ENCODE data around the gene CABCOCO1. TPM values are rescaled to one million over a fixed set of nuclear protein-coding genes. Genes with fewer than 3 reads are reported as not detected.

CABCOCO1 gene
- total RNA-seq, 2 donors from 2014 or later, result 1.0 to 1.1 TPM

- no peaks in the 10 kb centered on the region for H3K27me3 ChIP-seq (ENCODE audit: control insufficient read depth, insufficient read depth, low read length, poor library complexity, severe bottlenecking)
- no peaks in the 10 kb centered on the region for H3K36me3 Mint-ChIP-seq (ENCODE audit: low read depth)
- no peaks in the 10 kb centered on the region for H3K9me3 ChIP-seq (ENCODE audit: control insufficient read depth, low read length)
- H3K27ac Mint-ChIP-seq, result no peak overlapping the region
- WGBS, 2 experiments (ENCODE audit: insufficient coverage in 1 of 2, insufficient read length in 1 of 2), result 82 to 86% methylated on average over 2 of the region's 2 CpGs
- H3K4me3 ChIP-seq (ENCODE audit: low read length), result no peak overlapping the region
- peaks cover 2% of the 10 kb centered on the region for H3K4me1 Mint-ChIP-seq
- DNase-seq, result no peak
- no peak overlapping the region for H3K4me3 Mint-ChIP-seq
- no peak for TF ChIP-seq CTCF (conservative IDR thresholded peaks at IDR 0.05)
- H3K27me3 Mint-ChIP-seq (ENCODE audit: insufficient read depth), result no peaks in the 10 kb centered on the region
- no peak overlapping the region for H3K9ac ChIP-seq (ENCODE audit: extremely low read depth, low read length, poor library complexity, severe bottlenecking)
- H3K36me3 ChIP-seq (ENCODE audit: control insufficient read depth, insufficient read depth, low read length), result no peaks in the 10 kb centered on the region
- H3K9me3 Mint-ChIP-seq, result no peaks in the 10 kb centered on the region
- no peaks in the 10 kb centered on the region for H3K4me1 ChIP-seq (ENCODE audit: control insufficient read depth, insufficient read depth, low read length)
- no peak overlapping the region for H3K27ac ChIP-seq (ENCODE audit: low read depth, low read length)
Observed at GRCh38 chr10:61795147-61795546, 132.4 kb downstream of the CABCOCO1 start.

GRCh38 chr10:61795551-61795950, 132.8 kb downstream of the CABCOCO1 start:
- H3K4me3 ChIP-seq (ENCODE audit: low read length), result no peak overlapping the region
- Mint-ChIP-seq H3K27ac (no peak overlapping the region), H3K9me3 (no peaks in the 10 kb centered on the region), H3K4me3 (no peak overlapping the region), H3K36me3 (ENCODE audit: low read depth) (no peaks in the 10 kb centered on the region), H3K4me1 (peaks cover 2% of the 10 kb centered on the region), H3K27me3 (ENCODE audit: insufficient read depth) (no peaks in the 10 kb centered on the region)
- H3K27ac ChIP-seq (ENCODE audit: low read depth, low read length), result no peak overlapping the region
- no peaks in the 10 kb centered on the region for H3K4me1 ChIP-seq (ENCODE audit: control insufficient read depth, insufficient read depth, low read length)
- H3K9ac ChIP-seq (ENCODE audit: extremely low read depth, low read length, poor library complexity, severe bottlenecking), result no peak overlapping the region
- 53 to 72% methylated on average over 2 to 3 of the region's 3 CpGs for WGBS, 2 experiments (ENCODE audit: insufficient coverage in 1 of 2, insufficient read length in 1 of 2)
- peak; percentile 66 for TF ChIP-seq CTCF (conservative IDR thresholded peaks at IDR 0.05)
- no peaks in the 10 kb centered on the region for H3K9me3 ChIP-seq (ENCODE audit: control insufficient read depth, low read length)
- no peaks in the 10 kb centered on the region for H3K36me3 ChIP-seq (ENCODE audit: control insufficient read depth, insufficient read depth, low read length)
- no peaks in the 10 kb centered on the region for H3K27me3 ChIP-seq (ENCODE audit: control insufficient read depth, insufficient read depth, low read length, poor library complexity, severe bottlenecking)
- DNase-seq, result peak; percentile 57

- Histone ChIP-seq H3K4me3 (ENCODE audit: low read length) (no peak overlapping the region), H3K4me1 (ENCODE audit: control insufficient read depth, insufficient read depth, low read length) (no peaks in the 10 kb centered on the region), H3K36me3 (ENCODE audit: control insufficient read depth, insufficient read depth, low read length) (no peaks in the 10 kb centered on the region), H3K27ac (ENCODE audit: low read depth, low read length) (no peak overlapping the region), H3K9ac (ENCODE audit: extremely low read depth, low read length, poor library complexity, severe bottlenecking) (no peak overlapping the region), H3K27me3 (ENCODE audit: control insufficient read depth, insufficient read depth, low read length, poor library complexity, severe bottlenecking) (no peaks in the 10 kb centered on the region), H3K9me3 (ENCODE audit: control insufficient read depth, low read length) (no peaks in the 10 kb centered on the region)
- DNase-seq, result no peak
- H3K4me3 Mint-ChIP-seq, result no peak overlapping the region
- H3K9me3 Mint-ChIP-seq, result no peaks in the 10 kb centered on the region
- no peaks in the 10 kb centered on the region for H3K4me1 Mint-ChIP-seq
- no peak overlapping the region for H3K27ac Mint-ChIP-seq
- no peaks in the 10 kb centered on the region for H3K36me3 Mint-ChIP-seq (ENCODE audit: low read depth)
- TF ChIP-seq CTCF (conservative IDR thresholded peaks at IDR 0.05), result no peak
- 90 to 100% methylated on average over 1 of the region's 1 CpG for WGBS, 2 experiments (ENCODE audit: insufficient coverage in 1 of 2, insufficient read length in 1 of 2)
- H3K27me3 Mint-ChIP-seq (ENCODE audit: insufficient read depth), result no peaks in the 10 kb centered on the region
Observed at GRCh38 chr10:61796785-61797184, 134.1 kb downstream of the CABCOCO1 start.

Data from endodermal cell (in vitro differentiated cells).